ENCODE measurements around the gene UPK3BL2. TPM values are rescaled to one million over a fixed set of nuclear protein-coding genes. Genes with fewer than 3 reads are reported as not detected.

Gene UPK3BL2
- total and polyA plus RNA-seq, 2 of the 13 experiments (the other 11 are each of a cell fraction or from before 2014, with no cell fraction given): 2.4 to 8.9 TPM

Other genes with a start within 250 kb of the UPK3BL2 start
- gene SPDYE6, start 187.3 kb downstream of the UPK3BL2 start, total RNA-seq (2016; rRNA removed; fragmentation: Illumina TruSeq; extraction: Trizol): 0.07 TPM in 1 of 2 replicates, not detected in the other
- gene SPDYE6, start 187.3 kb downstream of the UPK3BL2 start, polyA plus RNA-seq (2011; rRNA removed): not detected in 2 replicates
- 13.2 and 16.8 TPM in 2 replicates for gene PRKRIP1, start 147.3 kb downstream of the UPK3BL2 start, total RNA-seq (2016; rRNA removed; fragmentation: Illumina TruSeq; extraction: Trizol)
- gene PRKRIP1, start 147.3 kb downstream of the UPK3BL2 start, polyA plus RNA-seq (2011; rRNA removed): 13.2 and 16.4 TPM in 2 replicates
- gene ORAI2, start 110.1 kb downstream of the UPK3BL2 start, total RNA-seq (2016; rRNA removed; fragmentation: Illumina TruSeq; extraction: Trizol): 6.0 and 6.1 TPM in 2 replicates
- gene ORAI2, start 110.1 kb downstream of the UPK3BL2 start, polyA plus RNA-seq (2011; rRNA removed): 3.0 and 5.6 TPM in 2 replicates
- 8.7 and 8.8 TPM in 2 replicates for gene ALKBH4, start 78.8 kb downstream of the UPK3BL2 start, total RNA-seq (2016; rRNA removed; fragmentation: Illumina TruSeq; extraction: Trizol)
- gene ALKBH4, start 78.8 kb downstream of the UPK3BL2 start, polyA plus RNA-seq (2011; rRNA removed): 2.6 and 3.4 TPM in 2 replicates
- 14.5 and 16.3 TPM in 2 replicates for gene LRWD1, start 78.7 kb downstream of the UPK3BL2 start, total RNA-seq (2016; rRNA removed; fragmentation: Illumina TruSeq; extraction: Trizol)
- 8.5 and 12.7 TPM in 2 replicates for gene LRWD1, start 78.7 kb downstream of the UPK3BL2 start, polyA plus RNA-seq (2011; rRNA removed)
- 35.2 and 41.2 TPM in 2 replicates for gene POLR2J, start 64.8 kb downstream of the UPK3BL2 start, total RNA-seq (2016; rRNA removed; fragmentation: Illumina TruSeq; extraction: Trizol)
- 62.1 and 71.4 TPM in 2 replicates for gene POLR2J, start 64.8 kb downstream of the UPK3BL2 start, polyA plus RNA-seq (2011; rRNA removed)
- 0.48 and 0.82 TPM in 2 replicates for gene RASA4B, start 25.9 kb downstream of the UPK3BL2 start, total RNA-seq (2016; rRNA removed; fragmentation: Illumina TruSeq; extraction: Trizol)
- gene RASA4B, start 25.9 kb downstream of the UPK3BL2 start, polyA plus RNA-seq (2011; rRNA removed): 1.3 and 2.6 TPM in 2 replicates
- gene SPDYE2, start 7.5 kb upstream of the UPK3BL2 start, total RNA-seq (2016; rRNA removed; fragmentation: Illumina TruSeq; extraction: Trizol): not detected in 2 replicates
- gene SPDYE2, start 7.5 kb upstream of the UPK3BL2 start, polyA plus RNA-seq (2011; rRNA removed): not detected in 2 replicates
- 24.0 and 28.0 TPM in 2 replicates for gene POLR2J3, start 28.9 kb upstream of the UPK3BL2 start, total RNA-seq (2016; rRNA removed; fragmentation: Illumina TruSeq; extraction: Trizol)
- gene POLR2J3, start 28.9 kb upstream of the UPK3BL2 start, polyA plus RNA-seq (2011; rRNA removed): 34.2 and 36.5 TPM in 2 replicates
- gene RASA4, start 73.1 kb upstream of the UPK3BL2 start, total RNA-seq (2016; rRNA removed; fragmentation: Illumina TruSeq; extraction: Trizol): 0.59 and 1.1 TPM in 2 replicates
- 1.6 and 3.2 TPM in 2 replicates for gene RASA4, start 73.1 kb upstream of the UPK3BL2 start, polyA plus RNA-seq (2011; rRNA removed)
- gene UPK3BL1, start 99.1 kb upstream of the UPK3BL2 start, total RNA-seq (2016; rRNA removed; fragmentation: Illumina TruSeq; extraction: Trizol): 3.5 and 6.3 TPM in 2 replicates
- gene UPK3BL1, start 99.1 kb upstream of the UPK3BL2 start, polyA plus RNA-seq (2011; rRNA removed): 13.8 and 20.5 TPM in 2 replicates
- not detected in 2 replicates for gene SPDYE2B, start 106.6 kb upstream of the UPK3BL2 start, total RNA-seq (2016; rRNA removed; fragmentation: Illumina TruSeq; extraction: Trizol)
- gene SPDYE2B, start 106.6 kb upstream of the UPK3BL2 start, polyA plus RNA-seq (2011; rRNA removed): not detected in 2 replicates
- 0.22 and 1.6 TPM in 2 replicates for gene POLR2J2, start 128.0 kb upstream of the UPK3BL2 start, total RNA-seq (2016; rRNA removed; fragmentation: Illumina TruSeq; extraction: Trizol)
- gene POLR2J2, start 128.0 kb upstream of the UPK3BL2 start, polyA plus RNA-seq (2011; rRNA removed): 2.7 and 2.8 TPM in 2 replicates
- gene FAM185A, start 205.3 kb upstream of the UPK3BL2 start, total RNA-seq (2016; rRNA removed; fragmentation: Illumina TruSeq; extraction: Trizol): 11.6 and 12.9 TPM in 2 replicates
- 5.0 and 5.4 TPM in 2 replicates for gene FAM185A, start 205.3 kb upstream of the UPK3BL2 start, polyA plus RNA-seq (2011; rRNA removed)

Measured in HepG2 (cell line).